Upper lobe of left lung (tissue), 4 donors: ENCODE results near the gene GPR25.
"Not testable (repeated sequence)": the region's sequence is repeated elsewhere in the genome, so short reads cannot be mapped to it uniquely, and the experiment has no call there.

Experiments
- CTCF ChIP-seq, 6 experiments: fragments of 450-650 bp in 4 of 6; fragments of 200-600 bp in 2 of 6; sonication (generic) in 2 of 6; IDR thresholded peaks; one replicate each; pipeline ENCODE4 v1.5.1; 2016 to 2019; ENCODE audit warnings: antibody characterized with exemption in 6 of 6
- EP300 ChIP-seq, 4 donors: sonication (generic); formaldehyde crosslinking; IDR thresholded peaks; one replicate each; pipeline ENCODE4 v1.5.1; 2017; ENCODE audit warnings: antibody characterized with exemption in 4 of 4, control low read depth in 2 of 4
- POLR2A ChIP-seq, 4 donors: fragments of 450-650 bp; IDR thresholded peaks; one replicate each; pipeline ENCODE4 v1.5.1; 2016 to 2017; ENCODE audit warnings: antibody characterized with exemption in 4 of 4, mild to moderate bottlenecking in 2 of 4
- POLR2AphosphoS5 ChIP-seq, 2 donors: sonication (generic); formaldehyde crosslinking; IDR thresholded peaks; one replicate each; pipeline ENCODE4 v1.5.1; 2017; ENCODE audit warnings: antibody characterized with exemption in 2 of 2

DNA sequence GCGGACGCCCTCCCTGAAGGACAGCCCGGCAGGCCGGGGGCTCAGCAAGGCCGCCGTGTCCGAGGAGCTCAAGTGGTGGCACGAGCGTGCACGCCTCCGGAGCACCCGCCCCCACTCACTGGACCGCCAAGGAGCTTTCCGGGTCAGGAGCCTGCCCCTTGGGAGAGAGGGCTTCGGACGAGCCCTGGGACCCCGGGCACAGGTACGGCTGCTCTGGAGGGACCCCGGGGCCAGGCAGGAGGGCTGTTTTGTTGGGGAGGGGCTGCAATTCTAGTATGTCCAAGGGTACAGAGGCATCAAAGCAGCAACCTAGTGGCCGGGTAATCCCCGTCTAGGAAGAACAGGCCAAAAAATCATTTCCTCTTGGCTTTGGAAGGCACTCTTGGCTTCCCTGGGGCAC is 39.2 kb downstream of the GPR25 start:
- TF ChIP-seq POLR2A, CTCF, EP300, POLR2AphosphoS5 (IDR thresholded peaks at IDR 0.05): not testable (repeated sequence)
